HL-60 (cell line): ENCODE measurements around the gene LCE3A.

Experiments
- DNase-seq, 2 experiments: peaks; one replicate each; pipeline ENCODE4 v3.0.0-alpha.2; 2010 to 2020; ENCODE audit warnings: low read depth in 1 of 2, low spot score in 1 of 2
- H3K27ac ChIP-seq: fragments of 250-450 bp; sonication (Bioruptor Pico); replicated peaks from 2 replicates; pipeline ENCODE4 v1.5.1; 2020; ENCODE audit warnings: mild to moderate bottlenecking, moderate library complexity
- H3K27me3 ChIP-seq: fragments of 250-450 bp; sonication (Bioruptor Pico); 2 replicates; pipeline ENCODE4 v1.5.1; 2021; ENCODE audit warnings: mild to moderate bottlenecking, moderate library complexity; ENCODE audit not compliant: insufficient read depth, poor library complexity, severe bottlenecking
- H3K4me3 ChIP-seq: replicated peaks from 2 replicates; pipeline ENCODE4 v1.5.1; 2011; ENCODE audit warnings: mild to moderate bottlenecking, control low read depth, low read length; ENCODE audit not compliant: insufficient read depth
- CTCF ChIP-seq: IDR thresholded peaks from one replicate; pipeline ENCODE4 v1.5.1; 2011; ENCODE audit warnings: low read length, control low read depth, inconsistent platforms; ENCODE audit not compliant: insufficient read depth
- GABPA ChIP-seq: IDR thresholded peaks from 2 replicates; pipeline ENCODE4 v1.6.1; 2012; ENCODE audit warnings: low read depth
- POLR2AphosphoS5 ChIP-seq: IDR thresholded peaks from 2 replicates; pipeline ENCODE4 v1.6.1; 2012; ENCODE audit warnings: low read depth
- REST ChIP-seq: IDR thresholded peaks from 2 replicates; pipeline ENCODE4 v1.6.1; 2012; ENCODE audit warnings: low read depth; ENCODE audit not compliant: insufficient replicate concordance
- SPI1 ChIP-seq: IDR thresholded peaks from 2 replicates; pipeline ENCODE4 v1.6.1; 2012; ENCODE audit warnings: low read depth, mild to moderate bottlenecking, borderline replicate concordance

Gene LCE3A

GRCh38 chr1:152596986-152597385, 25.9 kb downstream of the LCE3A start:
- TF ChIP-seq REST = no peak
- no peak for TF ChIP-seq POLR2AphosphoS5
- no peak for TF ChIP-seq SPI1
- TF ChIP-seq CTCF = no peak
- no peak for TF ChIP-seq GABPA
- Histone ChIP-seq H3K27me3 (no peaks in the 10 kb centered on the region), H3K27ac (no peak overlapping the region), H3K4me3 (no peak overlapping the region)
- DNase-seq = no peak

- Histone ChIP-seq H3K27me3 (no peaks in the 10 kb centered on the region), H3K4me3 (no peak overlapping the region), H3K27ac (no peak overlapping the region)
- TF ChIP-seq REST (no peak), POLR2AphosphoS5 (no peak), GABPA (no peak), CTCF (no peak), SPI1 (no peak)
- DNase-seq = no peak
These were observed 37.3 kb downstream of the LCE3A start for GRCh38 chr1:152585586-152585985.

- Histone ChIP-seq H3K27me3 (no peaks in the 10 kb centered on the region), H3K4me3 (no peak overlapping the region), H3K27ac (no peak overlapping the region)
- DNase-seq = no peak
- TF ChIP-seq CTCF = no peak
- no peak for TF ChIP-seq REST
- TF ChIP-seq POLR2AphosphoS5 = no peak
- TF ChIP-seq SPI1 = no peak
- TF ChIP-seq GABPA = no peak
These were observed 40.3 kb downstream of the LCE3A start for GRCh38 chr1:152582647-152583046.
